Urothelium cell line (cell line): ENCODE data around the gene CBX6.

Experiments used
- DNase-seq: peaks from one replicate; pipeline ENCODE4 v3.0.0; 2011; ENCODE audit warnings: low spot score, mixed read lengths
- FAIRE-seq: peaks from 2 replicates; lab custom pipeline; 2011; peaks lifted over from hg19 to GRCh38; lab: Jason Lieb, UNC

CBX6 gene

DNA sequence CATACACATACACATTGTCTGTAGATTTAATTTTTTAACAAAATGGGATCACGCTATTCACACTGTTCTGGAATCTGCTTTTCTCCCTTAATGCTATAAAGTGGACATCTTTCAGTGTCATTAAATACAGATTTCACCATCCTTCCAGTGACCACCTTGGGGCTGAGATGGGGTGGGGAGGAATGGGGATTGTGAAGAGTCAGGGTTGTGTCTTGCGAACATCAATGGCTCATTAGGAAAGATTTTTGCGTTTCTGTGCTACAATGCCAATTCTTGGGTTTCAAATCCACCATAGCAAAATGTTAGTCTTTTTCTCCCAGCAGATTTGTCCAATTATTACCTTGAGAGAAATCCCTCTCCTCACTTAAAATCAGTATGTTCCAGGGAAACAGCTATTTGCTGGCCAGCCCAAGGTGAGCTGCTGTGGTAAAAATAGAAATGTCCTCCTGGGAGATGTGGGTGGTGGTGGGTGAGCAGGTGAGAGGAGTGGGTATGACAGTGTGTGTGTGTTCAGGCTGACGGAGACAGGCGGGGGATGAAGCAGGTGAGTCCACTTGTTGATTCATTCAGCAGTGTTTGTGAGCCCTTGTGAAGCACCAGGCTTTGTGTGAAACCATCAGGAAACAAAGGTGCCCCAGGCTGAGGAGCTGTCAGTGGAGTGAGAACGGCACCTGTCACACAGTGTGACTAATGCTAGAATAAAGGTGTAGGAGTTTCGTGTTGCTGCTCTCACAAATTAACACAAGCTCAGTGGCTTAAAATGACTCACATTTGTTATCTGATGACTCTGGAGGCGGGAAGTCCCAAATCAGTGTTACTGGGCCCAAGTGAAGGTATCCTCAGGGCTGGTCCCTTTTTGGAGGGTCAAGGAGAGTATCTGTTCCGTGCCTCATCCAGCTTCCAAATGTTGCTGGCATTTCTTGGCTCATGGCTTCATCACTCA, 1.7 kb upstream of the CBX6 start:
- FAIRE-seq (peak; percentile 52), DNase-seq (no peak)

DNA sequence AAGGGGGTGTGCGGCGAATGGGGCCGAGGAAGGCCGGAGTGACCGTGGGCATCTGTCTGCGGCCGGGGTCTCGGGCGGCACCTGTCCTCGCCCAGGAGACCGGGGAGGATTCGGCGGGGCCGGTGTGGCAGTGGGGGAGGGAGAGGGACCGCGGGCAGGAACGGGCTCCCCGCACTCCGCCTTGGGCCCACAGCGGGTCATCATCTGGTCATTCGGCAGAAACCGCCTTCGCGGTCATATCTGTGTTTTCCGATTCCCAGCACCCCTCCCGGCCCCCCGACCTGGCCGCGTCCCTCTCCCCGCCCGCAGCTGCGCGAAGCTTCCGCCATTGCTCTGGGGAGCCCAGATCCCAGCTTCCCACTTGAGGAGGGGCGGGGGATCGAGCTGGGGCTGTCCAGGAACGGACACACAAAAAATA, 824 bp upstream of the CBX6 start:
- DNase-seq, result peak; percentile 68
- FAIRE-seq, result peak; percentile 76

DNA sequence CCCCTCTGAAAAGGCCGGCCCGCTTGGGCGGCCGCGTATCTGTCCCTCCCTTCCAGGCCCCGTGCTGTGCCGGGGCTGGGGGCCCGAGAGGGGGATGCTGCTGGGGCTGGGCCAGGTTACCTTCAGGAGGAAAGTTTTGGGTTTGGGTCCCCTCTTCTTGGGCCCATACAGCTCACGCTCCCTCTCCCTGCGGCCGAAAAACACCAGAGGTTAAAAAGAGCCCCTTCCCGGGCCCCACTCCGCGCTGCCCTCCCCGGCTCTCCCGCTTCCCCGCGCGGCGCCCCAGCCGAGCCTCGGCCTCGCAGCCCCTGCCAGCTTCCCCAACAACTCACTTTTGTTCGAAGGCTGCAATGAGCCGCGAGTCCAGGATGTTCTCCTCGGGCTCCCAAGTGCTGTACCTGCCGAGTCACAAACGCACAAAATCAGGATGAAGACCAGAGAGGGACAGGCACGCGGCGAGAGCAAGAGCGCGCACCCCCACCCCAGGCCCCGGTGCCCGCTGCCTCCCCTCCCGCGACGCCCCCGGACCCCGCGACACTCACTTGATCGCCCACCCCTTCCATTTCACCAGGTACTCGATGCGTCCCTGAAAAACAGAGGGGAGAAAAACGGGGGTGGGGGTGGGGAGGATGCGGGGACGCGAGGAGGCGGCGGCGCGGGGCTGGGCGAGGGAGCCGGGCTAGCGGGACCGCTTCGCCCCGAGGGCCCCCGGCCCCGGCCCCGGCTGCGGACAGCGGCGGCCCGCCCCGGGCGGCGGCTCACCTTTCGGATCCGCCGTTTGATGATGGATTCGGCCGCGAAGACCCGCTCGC, 450 bp downstream of the CBX6 start:
- FAIRE-seq (no peak), DNase-seq (no peak)

DNA sequence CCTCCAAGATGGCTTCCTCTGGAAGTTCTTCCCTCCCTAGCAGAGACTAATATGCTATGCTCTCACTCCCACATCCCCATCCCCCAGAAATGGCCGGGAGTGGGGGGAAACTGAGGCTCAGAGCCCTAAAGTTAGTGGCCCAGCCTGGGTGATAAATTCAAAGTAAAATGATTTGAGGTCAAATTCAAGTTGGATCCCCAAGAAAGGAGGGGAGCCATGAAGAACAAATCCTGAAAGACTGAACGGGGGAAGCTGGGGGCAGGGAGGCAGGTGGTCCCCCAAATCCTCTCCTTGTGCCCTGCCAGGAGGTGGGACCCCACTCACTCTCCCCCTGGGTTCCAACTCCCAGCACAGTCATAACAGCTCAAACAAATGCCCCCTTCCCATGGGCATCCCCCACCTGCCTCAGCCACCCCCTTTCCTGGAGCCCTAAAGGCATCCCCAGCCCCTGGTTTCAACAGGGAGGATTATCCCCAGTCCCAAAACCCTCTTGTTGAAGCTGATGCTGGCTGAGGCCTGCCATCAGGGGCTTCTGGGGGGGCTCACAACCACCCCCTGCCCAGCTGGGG, 1.1 kb downstream of the CBX6 start:
- FAIRE-seq (no peak), DNase-seq (no peak)

DNA sequence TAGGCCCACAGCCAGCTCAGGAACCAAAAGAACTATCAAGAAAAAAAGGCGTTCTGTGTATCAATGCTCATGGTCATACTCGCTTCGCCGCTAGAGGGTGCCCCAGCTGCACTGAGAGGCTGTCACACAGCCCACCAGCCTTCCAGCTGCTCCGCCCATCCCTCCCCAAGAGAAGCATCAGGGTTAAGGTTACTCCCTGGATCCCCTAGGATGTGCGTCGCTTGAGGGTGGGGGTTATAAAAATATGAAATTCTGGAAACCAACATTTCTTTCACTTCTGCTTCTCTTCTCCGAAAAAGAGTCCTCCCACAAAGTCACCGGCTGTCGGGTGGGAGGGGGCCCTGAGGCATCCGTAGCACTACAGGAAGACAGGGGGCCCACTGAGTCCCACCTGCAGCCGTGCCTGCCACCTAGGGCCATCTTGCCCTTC, 1.7 kb downstream of the CBX6 start:
- DNase-seq (peak; percentile 87), FAIRE-seq (no peak)

DNA sequence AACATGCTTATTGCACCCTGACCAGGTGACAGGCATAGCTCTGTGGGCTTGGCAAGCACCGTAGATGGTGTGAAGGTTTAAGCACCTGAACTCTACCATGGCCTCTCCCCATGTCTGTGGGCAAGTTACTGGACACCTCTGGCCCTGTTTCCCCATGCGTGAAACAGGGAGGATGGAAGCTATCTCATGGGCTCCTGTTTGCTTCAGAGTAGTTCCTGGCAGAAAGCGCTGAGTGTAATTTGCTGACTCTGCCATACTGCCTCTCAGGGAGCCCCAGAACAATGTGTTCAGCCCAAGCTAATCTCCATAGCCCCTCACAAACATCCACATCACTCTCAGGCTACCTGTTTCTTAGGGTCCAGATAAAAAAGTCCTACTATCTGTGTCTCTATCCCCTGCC, 2.4 kb downstream of the CBX6 start:
- DNase-seq, result no peak
- no peak for FAIRE-seq

DNA sequence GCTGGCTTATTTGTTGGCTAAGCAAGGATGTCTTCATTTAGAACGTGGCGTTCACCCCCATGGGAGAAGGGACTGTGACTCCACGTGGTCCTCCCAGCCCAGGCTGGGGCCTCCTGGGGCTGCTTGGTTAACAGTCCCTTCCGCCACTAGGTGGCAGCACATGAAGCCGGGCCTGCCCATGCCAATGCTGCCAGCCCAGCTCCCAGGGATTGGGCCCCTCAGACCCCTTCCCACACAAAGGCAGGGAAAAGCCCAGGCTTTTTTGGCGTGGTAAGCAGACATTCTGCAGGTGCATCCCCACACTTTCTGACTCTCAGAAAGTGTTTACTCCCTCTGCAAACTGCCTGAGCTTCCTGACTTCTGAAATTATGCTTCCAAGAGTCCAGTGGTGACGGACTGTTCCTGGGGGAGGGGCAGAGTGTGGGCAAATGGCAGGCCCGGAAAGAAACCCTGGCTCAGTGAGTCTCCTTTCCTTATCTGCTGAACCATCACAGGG, 3.1 kb downstream of the CBX6 start:
- FAIRE-seq (no peak), DNase-seq (peak; percentile 87)

DNA sequence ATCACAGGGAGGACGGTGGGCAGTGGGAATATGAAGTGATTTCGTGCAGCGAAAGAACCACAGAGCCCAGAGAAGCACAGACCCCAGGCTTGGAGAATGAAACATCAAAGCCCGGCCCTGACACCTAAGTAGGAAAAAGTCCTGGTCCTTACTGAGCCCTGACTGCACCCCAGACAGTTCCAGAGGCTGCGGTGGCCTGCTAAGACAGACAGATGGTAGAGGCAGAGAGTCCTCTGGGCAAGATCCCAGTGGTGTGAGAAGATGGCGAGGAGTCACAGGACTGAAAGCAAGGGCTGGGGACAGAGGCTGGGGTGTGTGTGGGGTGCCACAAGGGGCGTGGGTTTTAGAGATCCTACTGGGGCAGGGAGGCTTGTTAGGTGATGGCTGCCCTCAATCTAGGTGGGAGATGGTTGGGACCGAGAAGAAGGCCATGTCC, 3.7 kb downstream of the CBX6 start:
- DNase-seq (no peak), FAIRE-seq (no peak)

DNA sequence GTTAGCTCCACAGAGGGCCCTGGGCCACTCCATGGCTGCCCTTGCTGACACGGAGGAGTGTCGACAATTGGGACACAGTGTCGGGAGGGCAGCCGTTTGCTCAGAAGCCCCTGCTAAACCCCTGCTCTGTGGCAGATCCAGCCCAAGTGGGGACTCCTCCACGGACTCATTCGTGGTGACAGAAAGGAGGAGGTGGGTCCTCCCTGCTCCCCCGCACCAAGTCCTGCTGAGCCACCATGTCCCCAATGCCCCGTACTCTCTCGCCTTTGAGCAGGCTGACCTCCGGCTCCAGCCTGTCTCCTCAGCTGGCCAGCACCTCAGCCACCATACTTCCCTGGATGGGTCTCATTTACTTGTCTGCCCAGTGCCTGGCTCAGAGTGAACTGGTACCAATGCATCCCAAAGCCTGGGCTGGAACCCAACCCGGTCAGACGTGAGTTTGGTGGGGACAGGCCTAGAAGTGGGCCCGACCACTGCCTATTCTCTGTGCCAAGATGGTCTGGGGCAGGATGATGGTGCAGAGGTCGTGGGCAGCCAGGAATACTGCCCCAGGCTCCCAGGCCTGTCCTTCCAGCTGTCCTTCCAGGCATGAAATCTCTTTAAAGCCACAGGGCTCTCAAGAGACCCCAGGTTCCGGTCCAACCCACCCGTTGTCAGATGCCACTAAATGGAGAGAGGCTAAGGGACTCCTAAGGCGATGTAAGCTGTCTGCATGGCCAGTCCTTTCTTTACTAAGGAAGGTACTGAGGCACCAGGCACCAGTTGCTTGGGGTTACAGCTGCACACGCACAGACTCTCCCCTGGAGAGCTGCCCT, 4.3 kb downstream of the CBX6 start:
- DNase-seq (no peak), FAIRE-seq (peak; percentile 55)

DNA sequence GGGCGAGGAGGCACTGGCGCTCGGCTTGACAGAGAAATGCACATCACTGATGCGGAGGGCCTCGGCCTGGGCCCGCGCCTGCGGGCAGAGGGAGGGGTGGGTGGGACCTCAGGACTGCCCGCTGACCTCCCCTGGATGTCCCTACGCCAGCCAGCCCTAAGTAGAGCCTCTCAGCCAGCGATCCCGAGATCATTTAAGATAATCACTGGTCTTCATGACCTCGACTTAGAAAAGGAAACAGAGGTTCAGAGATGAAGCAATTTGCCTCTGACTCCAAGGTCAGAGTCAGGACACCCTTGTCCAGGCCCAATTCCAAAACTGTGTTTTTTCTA, 4.9 kb downstream of the CBX6 start:
- FAIRE-seq, result no peak

DNA sequence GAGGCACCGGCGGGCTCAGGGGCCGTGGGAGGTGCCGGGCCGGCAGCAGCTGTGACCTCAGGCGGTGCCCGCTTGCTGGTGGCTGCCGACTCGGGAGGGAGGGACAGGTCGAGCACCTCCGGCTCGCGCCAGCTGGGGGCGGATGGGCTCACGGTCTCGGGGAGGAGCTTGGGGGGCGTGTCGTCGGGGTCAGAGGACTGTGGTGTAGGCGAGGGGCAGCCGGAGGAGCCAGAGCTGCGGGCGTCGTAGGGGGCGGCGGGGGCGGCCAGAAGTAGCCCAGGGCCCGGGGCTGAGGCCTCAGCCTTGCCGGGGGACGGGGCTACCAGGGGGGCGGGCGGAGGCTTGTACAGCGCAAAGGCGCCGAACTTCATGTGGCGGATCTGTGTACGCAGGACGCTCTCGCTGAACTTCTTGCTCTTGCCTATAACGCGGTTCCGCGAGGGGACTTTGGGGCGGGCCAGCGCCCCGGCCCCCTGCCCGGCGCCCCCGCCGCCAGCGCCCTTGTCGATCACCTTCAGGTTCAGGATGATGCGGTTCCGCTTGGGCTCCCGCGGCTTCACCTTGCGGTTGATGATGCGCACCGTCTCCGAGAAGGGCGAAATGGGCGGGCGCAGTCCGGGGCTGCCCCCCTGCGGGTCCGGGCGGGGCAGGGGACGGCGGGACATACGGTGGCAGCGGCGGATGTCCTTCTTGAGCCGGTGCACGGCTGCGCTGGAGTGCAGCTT, 5.5 kb downstream of the CBX6 start:
- DNase-seq (no peak), FAIRE-seq (peak; percentile 44)

More for the DNA sequence above, 4.9 kb downstream of the CBX6 start:
- no peak for DNase-seq

DNA sequence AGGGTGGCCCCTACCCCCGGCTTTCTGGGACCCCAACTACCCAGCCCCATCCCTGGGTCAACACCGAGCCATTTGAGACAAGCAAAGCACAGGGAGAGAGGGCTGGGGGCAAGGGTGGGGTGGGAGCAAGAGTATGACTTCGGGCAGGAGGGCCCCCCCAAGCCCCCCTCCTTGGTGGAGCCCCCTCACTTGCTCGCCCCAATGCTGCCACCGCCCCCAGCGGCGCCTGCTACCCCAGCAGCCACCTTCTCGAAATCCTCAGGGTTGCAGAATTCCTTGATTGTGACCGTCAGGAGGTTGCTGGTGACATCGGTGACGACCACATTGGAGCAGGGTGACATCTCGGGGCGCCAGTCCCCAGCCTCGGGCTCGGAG, 6.0 kb downstream of the CBX6 start:
- no peak for DNase-seq
- FAIRE-seq, result no peak

DNA sequence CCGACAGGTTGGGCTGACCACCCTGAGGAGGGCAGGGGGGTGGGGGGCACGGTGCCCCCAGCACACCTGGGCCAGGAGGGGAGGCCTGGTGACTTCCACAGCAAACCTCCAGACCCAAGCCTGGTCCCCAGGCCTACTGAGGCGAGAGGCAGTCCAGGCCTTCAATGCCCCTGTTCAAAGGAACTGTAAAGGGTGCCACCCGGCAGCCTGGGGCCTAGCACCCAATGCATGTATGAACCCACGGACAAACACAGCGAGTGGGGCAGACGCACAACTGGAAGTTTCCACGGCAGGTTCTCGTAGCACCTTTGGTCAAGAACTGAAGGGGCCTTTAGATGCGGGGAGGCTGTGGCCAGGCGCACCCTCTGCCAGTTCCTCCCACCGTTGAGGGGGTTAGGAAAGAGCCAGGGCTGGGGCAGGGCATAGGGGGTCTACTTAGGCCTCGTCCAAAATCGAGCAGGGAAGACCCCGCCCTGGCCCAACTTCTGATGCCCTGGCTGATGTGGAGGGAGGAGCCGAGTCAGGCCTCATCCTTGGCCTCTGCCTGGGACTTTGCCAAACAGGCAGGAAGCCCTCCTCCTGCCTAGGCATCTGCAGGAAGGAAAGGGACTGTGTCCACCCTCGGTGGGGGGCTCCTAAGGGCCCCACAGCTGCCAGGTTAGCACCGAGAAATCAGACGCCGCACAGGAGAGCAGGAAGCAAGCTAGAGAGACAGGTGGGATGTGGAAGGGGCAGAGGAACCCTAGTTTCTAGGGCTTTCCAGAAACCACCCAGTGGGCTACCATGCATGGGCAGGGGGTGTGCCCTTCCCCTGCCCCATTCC, 6.6 kb downstream of the CBX6 start:
- FAIRE-seq, result no peak
- DNase-seq, result no peak

DNA sequence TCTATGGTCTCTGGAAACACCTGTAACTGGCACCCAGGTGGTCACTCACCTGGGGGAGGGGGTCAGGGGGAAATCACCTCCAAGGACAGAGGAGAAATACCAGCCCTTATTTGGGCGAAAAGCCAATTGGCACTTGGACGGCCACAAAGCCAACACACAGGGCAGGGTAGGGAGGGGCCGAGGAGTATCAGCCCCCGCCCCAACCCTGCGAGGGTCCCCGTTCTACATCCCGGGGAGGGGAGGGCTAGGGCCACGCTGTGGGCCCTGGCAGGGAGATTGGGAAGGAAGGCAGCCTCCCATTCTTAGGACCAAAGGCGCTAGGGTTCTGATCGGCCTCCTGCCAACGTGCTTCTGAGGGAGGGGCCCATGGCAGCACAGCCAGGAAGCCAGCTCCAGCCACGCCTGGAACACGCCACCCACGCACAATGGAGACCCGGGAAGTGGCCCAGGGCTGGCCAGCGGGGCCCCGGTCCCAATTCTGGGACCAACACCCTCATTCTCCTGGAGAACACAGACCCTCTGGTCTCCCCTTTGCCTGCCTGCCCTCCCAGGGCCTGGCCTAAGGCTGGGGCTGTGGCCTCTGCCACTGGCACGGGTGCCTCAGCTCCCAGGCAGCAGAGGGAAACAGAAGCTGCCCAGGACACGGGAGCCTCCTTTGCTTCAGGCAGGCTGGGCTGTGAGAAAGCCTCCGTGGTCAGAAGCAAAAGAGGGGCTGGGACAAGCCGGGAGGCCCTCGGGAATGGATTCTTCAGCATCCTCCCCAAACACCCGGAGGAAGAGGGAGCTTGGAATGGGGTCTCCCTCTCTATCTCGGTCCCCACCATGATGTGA, 7.4 kb downstream of the CBX6 start:
- FAIRE-seq, result no peak
- DNase-seq, result no peak

DNA sequence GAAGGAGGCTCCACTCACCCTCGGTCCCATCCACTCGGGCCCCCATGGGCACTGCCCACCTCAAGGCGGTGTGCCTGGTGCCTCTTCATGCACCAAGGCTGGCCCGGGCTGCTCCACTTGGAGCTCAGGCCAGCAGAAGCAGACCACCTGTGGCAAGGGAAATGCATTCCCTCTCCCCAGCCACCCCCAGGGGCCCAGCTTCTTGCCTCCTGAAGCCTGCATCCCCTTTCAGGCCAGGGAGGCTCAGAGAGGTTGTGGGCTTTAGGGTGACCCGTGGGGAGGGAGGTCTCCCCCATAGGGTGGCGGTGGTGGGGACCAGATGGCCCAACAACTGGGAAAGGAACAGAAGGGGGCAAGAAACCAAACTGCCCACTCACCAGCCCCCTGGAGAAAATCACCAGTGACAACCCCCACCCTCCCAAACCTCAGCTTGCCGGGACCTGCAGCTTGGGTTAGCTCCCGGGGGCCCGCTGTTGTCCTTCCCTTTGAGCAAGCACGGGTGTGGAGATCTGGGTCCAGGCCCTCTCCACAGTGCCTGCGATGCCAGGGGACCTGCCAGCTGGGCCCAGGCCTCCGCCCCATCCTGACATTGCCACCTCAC, 8.4 kb downstream of the CBX6 start:
- DNase-seq, result no peak
- no peak for FAIRE-seq

DNA sequence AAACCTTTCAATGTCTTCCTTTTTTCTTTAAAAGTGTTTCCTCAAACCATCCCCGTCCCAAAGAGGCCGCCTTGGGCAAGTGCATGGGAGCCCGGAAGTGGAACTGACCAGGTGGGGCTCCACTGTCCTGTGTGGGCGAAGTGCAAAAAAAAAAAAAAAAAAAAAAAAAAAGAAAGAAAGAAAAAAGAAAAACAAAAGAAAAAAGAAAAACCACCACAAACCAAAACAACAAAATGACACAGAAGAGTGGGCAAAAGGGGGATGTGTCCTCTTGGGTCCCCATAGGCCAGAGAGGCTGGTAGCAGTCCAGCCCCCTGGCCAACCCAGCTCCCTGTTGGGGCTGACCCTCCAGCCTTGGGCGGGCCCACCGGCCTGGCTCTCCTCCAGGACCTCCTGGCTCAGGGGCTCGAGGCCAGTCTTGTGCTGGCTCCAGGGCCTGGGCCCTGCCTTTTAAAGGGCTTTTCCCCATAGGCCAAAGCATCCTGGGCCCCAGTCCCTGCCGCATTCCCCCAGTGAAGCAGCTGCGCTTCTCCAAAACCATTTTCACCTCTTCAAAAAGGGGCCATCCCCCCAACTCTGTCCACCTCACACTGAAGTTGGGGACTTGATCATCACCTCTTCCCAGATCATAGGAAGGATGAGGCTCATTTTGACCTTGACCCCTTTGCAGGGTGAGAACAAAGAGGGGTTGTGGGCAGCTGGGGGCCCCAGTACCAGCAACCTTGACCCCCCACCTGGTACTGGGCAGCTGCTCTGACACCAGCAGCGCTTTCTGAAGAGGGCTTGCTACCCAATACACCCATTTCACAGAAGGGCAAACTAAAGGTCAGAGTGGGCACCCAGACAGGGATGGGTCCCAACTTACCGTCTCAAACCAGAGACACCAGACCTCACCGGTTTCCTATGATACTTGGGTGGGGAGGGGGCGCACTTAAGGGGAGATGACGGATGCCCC, 9.4 kb downstream of the CBX6 start:
- no peak for DNase-seq
- peak; percentile 23 for FAIRE-seq

DNA sequence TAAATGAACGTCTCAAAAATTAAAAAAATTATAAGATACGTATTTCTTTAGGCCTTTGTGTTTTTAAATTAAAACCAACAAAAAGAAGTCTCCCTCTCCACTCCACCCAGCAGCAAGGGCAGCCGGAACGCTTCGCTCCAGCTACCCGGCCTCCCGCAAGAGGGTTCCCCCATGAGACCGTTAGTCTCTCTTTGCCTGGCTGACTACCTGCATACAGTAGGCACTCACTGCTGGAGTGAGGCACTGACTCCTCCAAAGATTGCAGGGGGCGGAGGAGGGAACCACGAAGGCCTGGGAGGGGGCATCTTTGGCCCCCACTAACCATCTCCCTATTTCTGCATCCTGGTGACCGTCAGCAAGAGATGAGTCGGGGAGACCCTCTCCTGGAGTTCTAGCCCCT, 10.1 kb downstream of the CBX6 start:
- DNase-seq (no peak), FAIRE-seq (no peak)
